B cell (primary cell): ENCODE measurements around the gene PPP1R9A.

Experiments
- EZH2 ChIP-seq: IDR thresholded peaks from 2 replicates; pipeline ENCODE4 v1.6.1; 2012; ENCODE audit warnings: borderline replicate concordance, low read depth, mild to moderate bottlenecking, moderate library complexity, low read length; ENCODE audit not compliant: insufficient read depth, poor library complexity, severe bottlenecking
- TF ChIP-seq, protein P1 (sequence below): fragments of 200-600 bp; IDR thresholded peaks from one replicate; pipeline ENCODE4 v1.8.0; 2022; ENCODE audit warnings: antibody characterized with exemption, mild to moderate bottlenecking

- TF ChIP-seq, protein P1, sequence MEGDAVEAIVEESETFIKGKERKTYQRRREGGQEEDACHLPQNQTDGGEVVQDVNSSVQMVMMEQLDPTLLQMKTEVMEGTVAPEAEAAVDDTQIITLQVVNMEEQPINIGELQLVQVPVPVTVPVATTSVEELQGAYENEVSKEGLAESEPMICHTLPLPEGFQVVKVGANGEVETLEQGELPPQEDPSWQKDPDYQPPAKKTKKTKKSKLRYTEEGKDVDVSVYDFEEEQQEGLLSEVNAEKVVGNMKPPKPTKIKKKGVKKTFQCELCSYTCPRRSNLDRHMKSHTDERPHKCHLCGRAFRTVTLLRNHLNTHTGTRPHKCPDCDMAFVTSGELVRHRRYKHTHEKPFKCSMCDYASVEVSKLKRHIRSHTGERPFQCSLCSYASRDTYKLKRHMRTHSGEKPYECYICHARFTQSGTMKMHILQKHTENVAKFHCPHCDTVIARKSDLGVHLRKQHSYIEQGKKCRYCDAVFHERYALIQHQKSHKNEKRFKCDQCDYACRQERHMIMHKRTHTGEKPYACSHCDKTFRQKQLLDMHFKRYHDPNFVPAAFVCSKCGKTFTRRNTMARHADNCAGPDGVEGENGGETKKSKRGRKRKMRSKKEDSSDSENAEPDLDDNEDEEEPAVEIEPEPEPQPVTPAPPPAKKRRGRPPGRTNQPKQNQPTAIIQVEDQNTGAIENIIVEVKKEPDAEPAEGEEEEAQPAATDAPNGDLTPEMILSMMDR = no peak
- no peak for TF ChIP-seq EZH2
Measured at GRCh38 chr7:95059842-95060313, 152.5 kb downstream of the PPP1R9A start.
